ENCODE results near the gene QSER1. TPM values are rescaled to one million over a fixed set of nuclear protein-coding genes. Genes with fewer than 3 reads are reported as not detected.

The QSER1 gene
- total and polyA plus RNA-seq, 9 of the 15 experiments (the other 6 are each of a cell fraction or from before 2014, with no cell fraction given) = 5.8 to 33.6 (median 22.3) TPM

GRCh38 chr11:32849761-32850160 lies 42.9 kb upstream of the QSER1 start:
- no TSS peak for BruUV-seq (replicated peaks)
- Histone ChIP-seq H3K27ac (ENCODE audit: extremely low read depth, low read depth, low read length) (no peak overlapping the region), H3K27me3 (ENCODE audit: control insufficient read depth in 2 of 2, insufficient read depth in 2 of 2, low read length in 2 of 2) (peaks cover 0 to 13% of the 10 kb centered on the region in 2 experiments; a peak in 3 of 5 replicates), H3K4me2 (ENCODE audit: insufficient read depth, low read length) (no peak overlapping the region), H4K20me1 (replicated peaks; ENCODE audit: control insufficient read depth, insufficient read depth, low read length) (no peaks in the 10 kb centered on the region), H3K9me1 (ENCODE audit: control insufficient read depth, insufficient read depth, low read length) (no peaks in the 10 kb centered on the region), H2AFZ (ENCODE audit: low read depth, low read length) (no peak overlapping the region), H3K36me3 (ENCODE audit: control insufficient read depth, insufficient read depth, low read length) (no peaks in the 10 kb centered on the region), H3K9ac (ENCODE audit: insufficient read depth in 1 of 2, low read depth in 2 of 2, low read length in 2 of 2) (no peak overlapping the region), H3K4me3 (no peak overlapping the region), H3K4me1 (replicated peaks in 1 of 2; ENCODE audit: control insufficient read depth in 2 of 2, insufficient read depth in 2 of 2, low read length in 2 of 2) (no peaks in the 10 kb centered on the region), H3K79me2 (ENCODE audit: control insufficient read depth, insufficient read depth, low read length) (no peaks in the 10 kb centered on the region), H3K9me3 (replicated peaks; ENCODE audit: control insufficient read depth, insufficient read depth, low read depth, low read length) (no peaks in the 10 kb centered on the region)
- ChIA-PET CTCF (ENCODE audit: low intra/inter-chr PET ratio) (no interaction called here), POLR2A (interaction anchor here (0.7 to 1.1 kb wide), 2 partner anchors 23 to 24 kb away, joined by 3 read pairs; no protein-coding TSS in a partner anchor)
- ATAC-seq (no peak), DNase-seq (ENCODE audit: extremely low read depth in 1 of 4, low spot score in 3 of 4) (no peak), FAIRE-seq (no peak)
- in situ Hi-C loops (cut with MboI) (no loop called here), intact Hi-C loops (cut with micrococcal nuclease) (no loop called here)
- 0% methylated on average over 1 of the region's 1 CpG for WGBS (ENCODE audit: insufficient coverage, low coverage, missing lambda C conversion rate)
- TF ChIP-seq ZNF507 (tag; conservative IDR thresholded peaks at IDR 0.05) (no peak), TARDBP (IDR thresholded peaks at IDR 0.05) (no peak), HMG20A (CRISPR knock-in tag; conservative IDR thresholded peaks at IDR 0.05) (no peak), MEF2D (tag; conservative IDR thresholded peaks at IDR 0.05; ENCODE audit: low read depth) (no peak), NEUROD1 (IDR thresholded peaks at IDR 0.05; ENCODE audit: borderline replicate concordance, low read depth, low read length, partially characterized antibody) (no peak), PRDM10 (IDR thresholded peaks at IDR 0.05; ENCODE audit: partially characterized antibody) (no peak), CEBPB (tag; IDR thresholded peaks at IDR 0.05) (no peak), NELFE (IDR thresholded peaks at IDR 0.05; ENCODE audit: insufficient read depth, insufficient read length) (no peak), ZNF41 (CRISPR knock-in tag; conservative IDR thresholded peaks at IDR 0.05) (no peak), ZNF57 (CRISPR knock-in tag; IDR thresholded peaks at IDR 0.05) (no peak)
- TF ChIP-seq, protein P1, sequence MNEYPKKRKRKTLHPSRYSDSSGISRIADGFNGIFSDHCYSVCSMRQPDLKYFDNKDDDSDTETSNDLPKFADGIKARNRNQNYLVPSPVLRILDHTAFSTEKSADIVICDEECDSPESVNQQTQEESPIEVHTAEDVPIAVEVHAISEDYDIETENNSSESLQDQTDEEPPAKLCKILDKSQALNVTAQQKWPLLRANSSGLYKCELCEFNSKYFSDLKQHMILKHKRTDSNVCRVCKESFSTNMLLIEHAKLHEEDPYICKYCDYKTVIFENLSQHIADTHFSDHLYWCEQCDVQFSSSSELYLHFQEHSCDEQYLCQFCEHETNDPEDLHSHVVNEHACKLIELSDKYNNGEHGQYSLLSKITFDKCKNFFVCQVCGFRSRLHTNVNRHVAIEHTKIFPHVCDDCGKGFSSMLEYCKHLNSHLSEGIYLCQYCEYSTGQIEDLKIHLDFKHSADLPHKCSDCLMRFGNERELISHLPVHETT (CRISPR knock-in tag; conservative IDR thresholded peaks at IDR 0.05 in 1 of 2, IDR thresholded peaks at IDR 0.05 in 1 of 2) = no peak
- TF ChIP-seq, protein P2, sequence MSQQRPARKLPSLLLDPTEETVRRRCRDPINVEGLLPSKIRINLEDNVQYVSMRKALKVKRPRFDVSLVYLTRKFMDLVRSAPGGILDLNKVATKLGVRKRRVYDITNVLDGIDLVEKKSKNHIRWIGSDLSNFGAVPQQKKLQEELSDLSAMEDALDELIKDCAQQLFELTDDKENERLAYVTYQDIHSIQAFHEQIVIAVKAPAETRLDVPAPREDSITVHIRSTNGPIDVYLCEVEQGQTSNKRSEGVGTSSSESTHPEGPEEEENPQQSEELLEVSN (IDR thresholded peaks at IDR 0.05; ENCODE audit: borderline replicate concordance in 1 of 2, extremely low read depth in 1 of 2, insufficient read depth in 1 of 2, insufficient read length in 1 of 2, low read depth in 1 of 2, low read length in 1 of 2, poor library complexity in 1 of 2, severe bottlenecking in 1 of 2) = no peak
